BLaER1 (cell line): ENCODE measurements around the gene PPFIBP1.

Experiments used
- H3K27ac ChIP-seq: shearing (Covaris generic); formaldehyde crosslinking; 2 replicates; pipeline ENCODE4 v1.8.1; 2022
- H3K27me3 ChIP-seq: shearing (Covaris generic); formaldehyde crosslinking; 2 replicates; pipeline ENCODE4 v1.8.1; 2022
- H3K36me3 ChIP-seq: shearing (Covaris generic); formaldehyde crosslinking; 2 replicates; pipeline ENCODE4 v1.8.1; 2022
- H3K4me1 ChIP-seq: shearing (Covaris generic); formaldehyde crosslinking; 2 replicates; pipeline ENCODE4 v1.8.1; 2022
- H3K4me2 ChIP-seq: shearing (Covaris generic); formaldehyde crosslinking; 2 replicates; pipeline ENCODE4 v1.8.1; 2022
- H3K4me3 ChIP-seq: shearing (Covaris generic); formaldehyde crosslinking; 2 replicates; pipeline ENCODE4 v1.8.1; 2022
- H3K9ac ChIP-seq: shearing (Covaris generic); formaldehyde crosslinking; 2 replicates; pipeline ENCODE4 v1.8.1; 2022
- H3K9me3 ChIP-seq: shearing (Covaris generic); formaldehyde crosslinking; 2 replicates; pipeline ENCODE4 v1.8.1; 2022
- H4K20me1 ChIP-seq: shearing (Covaris generic); formaldehyde crosslinking; 2 replicates; pipeline ENCODE4 v1.8.1; 2022
- Cebpa-rat ChIP-seq: shearing (Covaris generic); IDR thresholded peaks from 2 replicates; pipeline ENCODE4 v1.8.1; 2022

PPFIBP1 gene

GRCh38 chr12:27524494-27524835, 459 bp downstream of the PPFIBP1 start:
- no peak for TF ChIP-seq Cebpa-rat
- H3K9me3 ChIP-seq: no peaks in the 10 kb centered on the region
- H3K4me3 ChIP-seq: peak overlapping the region; percentile 84
- peak overlapping the region; percentile 81 for H3K9ac ChIP-seq
- H4K20me1 ChIP-seq: no peaks in the 10 kb centered on the region
- peak overlapping the region; percentile 79 for H3K27ac ChIP-seq
- peak overlapping the region; percentile 84 for H3K4me2 ChIP-seq
- H3K4me1 ChIP-seq: peaks cover 54% of the 10 kb centered on the region
- H3K27me3 ChIP-seq: no peaks in the 10 kb centered on the region
- peaks cover 4% of the 10 kb centered on the region; the same call in 1 of the 2 replicates for H3K36me3 ChIP-seq

- H3K4me1 ChIP-seq: peaks cover 60% of the 10 kb centered on the region
- no peaks in the 10 kb centered on the region for H3K9me3 ChIP-seq
- H3K9ac ChIP-seq: peak overlapping the region; percentile 81
- no peaks in the 10 kb centered on the region for H3K27me3 ChIP-seq
- H3K36me3 ChIP-seq: peaks cover 4% of the 10 kb centered on the region; the same call in 1 of the 2 replicates
- H4K20me1 ChIP-seq: no peaks in the 10 kb centered on the region
- peak overlapping the region; percentile 84 for H3K4me3 ChIP-seq
- H3K4me2 ChIP-seq: peak overlapping the region; percentile 84
- TF ChIP-seq Cebpa-rat: no peak
- peak overlapping the region; percentile 79; the same call in 1 of the 2 replicates for H3K27ac ChIP-seq
Observed at GRCh38 chr12:27524839-27525753, 1.1 kb downstream of the PPFIBP1 start.

- Histone ChIP-seq H3K4me3 (no peak overlapping the region), H3K27me3 (no peaks in the 10 kb centered on the region), H3K9me3 (no peaks in the 10 kb centered on the region), H3K4me1 (peaks cover 77% of the 10 kb centered on the region), H3K27ac (no peak overlapping the region), H3K9ac (no peak overlapping the region), H4K20me1 (no peaks in the 10 kb centered on the region), H3K36me3 (peaks cover 4% of the 10 kb centered on the region; the same call in 1 of the 2 replicates), H3K4me2 (peak overlapping the region; percentile 84; the same call in 1 of the 2 replicates)
- TF ChIP-seq Cebpa-rat: peak; percentile 90; the same call in 1 of the 2 replicates
Observed at GRCh38 chr12:27527512-27527911, 3.5 kb downstream of the PPFIBP1 start.

- Histone ChIP-seq H3K9ac (no peak overlapping the region), H3K27me3 (no peaks in the 10 kb centered on the region), H3K27ac (no peak overlapping the region), H3K4me3 (no peak overlapping the region), H3K4me2 (no peak overlapping the region), H3K4me1 (peaks cover 80% of the 10 kb centered on the region), H3K36me3 (peaks cover 4% of the 10 kb centered on the region; the same call in 1 of the 2 replicates), H4K20me1 (no peaks in the 10 kb centered on the region), H3K9me3 (no peaks in the 10 kb centered on the region)
- no peak for TF ChIP-seq Cebpa-rat
Observed at GRCh38 chr12:27528788-27529187, 4.8 kb downstream of the PPFIBP1 start.

GRCh38 chr12:27530157-27530922, 6.3 kb downstream of the PPFIBP1 start:
- H3K27me3 ChIP-seq: no peaks in the 10 kb centered on the region
- H3K27ac ChIP-seq: peak overlapping the region; percentile 27; the same call in 1 of the 2 replicates
- H4K20me1 ChIP-seq: no peaks in the 10 kb centered on the region
- H3K9ac ChIP-seq: no peak overlapping the region
- peaks cover 4% of the 10 kb centered on the region; the same call in 1 of the 2 replicates for H3K36me3 ChIP-seq
- H3K4me3 ChIP-seq: no peak overlapping the region
- TF ChIP-seq Cebpa-rat: no peak
- peak overlapping the region; percentile 87 for H3K4me2 ChIP-seq
- no peaks in the 10 kb centered on the region for H3K9me3 ChIP-seq
- H3K4me1 ChIP-seq: peaks cover 92% of the 10 kb centered on the region

- no peaks in the 10 kb centered on the region for H3K9me3 ChIP-seq
- TF ChIP-seq Cebpa-rat: no peak
- no peaks in the 10 kb centered on the region for H4K20me1 ChIP-seq
- H3K4me3 ChIP-seq: no peak overlapping the region
- H3K9ac ChIP-seq: no peak overlapping the region
- H3K27ac ChIP-seq: no peak overlapping the region
- H3K4me2 ChIP-seq: peak overlapping the region; percentile 87
- H3K27me3 ChIP-seq: no peaks in the 10 kb centered on the region
- peaks cover 8% of the 10 kb centered on the region; the same call in 1 of the 2 replicates for H3K36me3 ChIP-seq
- H3K4me1 ChIP-seq: peaks cover 92% of the 10 kb centered on the region
Observed at GRCh38 chr12:27531896-27532295, 7.9 kb downstream of the PPFIBP1 start.

- Histone ChIP-seq H4K20me1 (no peaks in the 10 kb centered on the region), H3K4me2 (peak overlapping the region; percentile 87), H3K9ac (peak overlapping the region; percentile 51; the same call in 1 of the 2 replicates), H3K27ac (peak overlapping the region; percentile 65), H3K36me3 (peaks cover 6% of the 10 kb centered on the region; the same call in 1 of the 2 replicates), H3K4me1 (peaks cover 99% of the 10 kb centered on the region), H3K9me3 (no peaks in the 10 kb centered on the region), H3K4me3 (0 out of 2 replicates have a peak overlapping the region, but pooled peaks have one; percentile 32), H3K27me3 (no peaks in the 10 kb centered on the region)
- no peak for TF ChIP-seq Cebpa-rat
Observed at GRCh38 chr12:27534060-27534764, 10.2 kb downstream of the PPFIBP1 start.

- no peak overlapping the region for H3K9ac ChIP-seq
- H3K27me3 ChIP-seq: no peaks in the 10 kb centered on the region
- H3K36me3 ChIP-seq: 0 out of 2 replicates have a peak, but pooled peaks cover 4% of the 10 kb centered on the region
- no peaks in the 10 kb centered on the region for H3K9me3 ChIP-seq
- 0 out of 2 replicates have a peak overlapping the region, but pooled peaks have one; percentile 32 for H3K4me3 ChIP-seq
- TF ChIP-seq Cebpa-rat: no peak
- H3K27ac ChIP-seq: peak overlapping the region; percentile 65
- peaks cover 100% of the 10 kb centered on the region for H3K4me1 ChIP-seq
- peak overlapping the region; percentile 87 for H3K4me2 ChIP-seq
- H4K20me1 ChIP-seq: no peaks in the 10 kb centered on the region
Observed at GRCh38 chr12:27534765-27535161, 10.8 kb downstream of the PPFIBP1 start.

- H3K4me2 ChIP-seq: peak overlapping the region; percentile 87
- peaks cover 100% of the 10 kb centered on the region for H3K4me1 ChIP-seq
- peak overlapping the region; percentile 65 for H3K27ac ChIP-seq
- peak overlapping the region; percentile 7; the same call in 1 of the 2 replicates for H3K9ac ChIP-seq
- H3K9me3 ChIP-seq: no peaks in the 10 kb centered on the region
- H4K20me1 ChIP-seq: no peaks in the 10 kb centered on the region
- H3K4me3 ChIP-seq: peak overlapping the region; percentile 32; the same call in 1 of the 2 replicates
- H3K36me3 ChIP-seq: 0 out of 2 replicates have a peak, but pooled peaks cover 4% of the 10 kb centered on the region
- TF ChIP-seq Cebpa-rat: no peak
- no peaks in the 10 kb centered on the region for H3K27me3 ChIP-seq
Observed at GRCh38 chr12:27535318-27535717, 11.3 kb downstream of the PPFIBP1 start.
